Neuronal stem cell (in vitro differentiated cells): ENCODE results near the gene SNX32.
A peak's percentile ranks its signal among the peaks of the same experiment; 100 is the strongest.

Source experiments
- DNase-seq: peaks from one replicate; pipeline ENCODE4 v3.0.0-alpha.2; 2013; ENCODE audit warnings: low spot score
- H2AFZ ChIP-seq: one replicate; pipeline ENCODE4 v1.6.1; 2013; ENCODE audit warnings: mild to moderate bottlenecking, low read length, inconsistent platforms
- H2AK5ac ChIP-seq: 2 replicates; pipeline ENCODE4 v1.6.1; 2013; ENCODE audit warnings: low read depth, mild to moderate bottlenecking, inconsistent platforms, low read length, moderate library complexity, mixed read lengths
- H2BK120ac ChIP-seq: 2 replicates; pipeline ENCODE4 v1.6.1; 2013; ENCODE audit warnings: low read depth, mild to moderate bottlenecking, inconsistent platforms, low read length, moderate library complexity, mixed read lengths
- H2BK12ac ChIP-seq: one replicate; pipeline ENCODE4 v1.6.1; 2013; ENCODE audit warnings: low read length, inconsistent platforms
- H2BK15ac ChIP-seq: 2 replicates; pipeline ENCODE4 v1.6.1; 2013; ENCODE audit warnings: mild to moderate bottlenecking, low read length, inconsistent platforms, mixed read lengths
- H2BK5ac ChIP-seq: one replicate; pipeline ENCODE4 v1.6.1; 2013; ENCODE audit warnings: inconsistent platforms, mild to moderate bottlenecking, low read length, moderate library complexity
- H3K14ac ChIP-seq: one replicate; pipeline ENCODE4 v1.6.1; 2013; ENCODE audit warnings: low read length, inconsistent platforms
- H3K18ac ChIP-seq: 2 replicates; pipeline ENCODE4 v1.6.1; 2013; ENCODE audit warnings: low read length, inconsistent platforms
- H3K23ac ChIP-seq: 2 replicates; pipeline ENCODE4 v1.6.1; 2013; ENCODE audit warnings: low read depth, mild to moderate bottlenecking, mixed read lengths, low read length, inconsistent platforms; ENCODE audit not compliant: poor library complexity
- H3K27ac ChIP-seq: replicated peaks from 3 replicates; pipeline ENCODE4 v1.5.1; 2013; ENCODE audit warnings: low read length, inconsistent platforms
- H3K27me3 ChIP-seq, 3 experiments: 2 replicates each; pipeline ENCODE4 v1.6.1; 2013; ENCODE audit warnings: low read length in 3 of 3, mild to moderate bottlenecking in 2 of 3, inconsistent platforms in 1 of 3, low read depth in 1 of 3, mixed read lengths in 1 of 3, moderate library complexity in 1 of 3; ENCODE audit not compliant: control insufficient read depth in 3 of 3, insufficient read depth in 3 of 3
- H3K36me3 ChIP-seq, 2 donors: replicated peaks in 1 of 2; 2 replicates each; pipeline ENCODE4 v1.6.1; 2013; ENCODE audit warnings: low read length in 2 of 2; ENCODE audit not compliant: control insufficient read depth in 2 of 2, insufficient read depth in 2 of 2
- H3K4ac ChIP-seq: 2 replicates; pipeline ENCODE4 v1.6.1; 2013; ENCODE audit warnings: inconsistent platforms, mild to moderate bottlenecking, low read length, moderate library complexity
- H3K4me1 ChIP-seq, 2 donors: 1 replicate in 1 of 2; 2 replicates in 1 of 2; pipeline ENCODE4 v1.6.1; 2013; ENCODE audit warnings: low read length in 2 of 2, low read depth in 1 of 2; ENCODE audit not compliant: control insufficient read depth in 2 of 2, insufficient read depth in 1 of 2
- H3K4me2 ChIP-seq: one replicate; pipeline ENCODE4 v1.6.1; 2013; ENCODE audit warnings: mild to moderate bottlenecking, low read length, inconsistent platforms; ENCODE audit not compliant: insufficient read depth, poor library complexity, severe bottlenecking
- H3K4me3 ChIP-seq, 2 donors: 2 replicates each; pipeline ENCODE4 v1.5.1; 2013; ENCODE audit warnings: low read length in 2 of 2, mild to moderate bottlenecking in 2 of 2, inconsistent platforms in 1 of 2, moderate library complexity in 1 of 2
- H3K79me1 ChIP-seq: one replicate; pipeline ENCODE4 v1.6.1; 2013; ENCODE audit warnings: low read depth, mild to moderate bottlenecking, inconsistent platforms, low read length, moderate library complexity
- H3K9ac ChIP-seq: one replicate; pipeline ENCODE4 v1.6.1; 2013; ENCODE audit warnings: mild to moderate bottlenecking, low read depth, low read length, inconsistent platforms; ENCODE audit not compliant: poor library complexity
- H3K9me3 ChIP-seq, 2 donors: replicated peaks in 1 of 2; 2 replicates each; pipeline versions ENCODE3 to v1.6.1; 2013; ENCODE audit warnings: low read length in 2 of 2, mild to moderate bottlenecking in 2 of 2, inconsistent platforms in 1 of 2, low read depth in 1 of 2, mixed read lengths in 1 of 2, moderate library complexity in 1 of 2; ENCODE audit not compliant: control insufficient read depth in 2 of 2, insufficient read depth in 1 of 2
- H4K8ac ChIP-seq: one replicate; pipeline ENCODE4 v1.6.1; 2013; ENCODE audit warnings: low read depth, mild to moderate bottlenecking, inconsistent platforms, low read length, moderate library complexity
- H4K91ac ChIP-seq: one replicate; pipeline ENCODE4 v1.6.1; 2013; ENCODE audit warnings: low read length, low read depth, mild to moderate bottlenecking, inconsistent platforms; ENCODE audit not compliant: poor library complexity
- WGBS, 2 donors: extraction: QIAGEN DNeasy Blood & Tissue Kit; methylation state at CpG; one replicate each; pipeline ENCODE4 v1.1.7; 2013; ENCODE audit warnings: missing lambda C conversion rate in 2 of 2, mixed read lengths in 1 of 2; ENCODE audit not compliant: insufficient read length in 2 of 2, insufficient replicate concordance in 1 of 2; ENCODE audit errors: extremely low coverage in 2 of 2; 5-methylcytosine and 5-hydroxymethylcytosine counted together

SNX32 gene

GRCh38 chr11:65811764-65812475 is 21.8 kb upstream of the SNX32 start:
- no peak overlapping the region for H2BK12ac ChIP-seq
- H3K36me3 ChIP-seq = peaks cover 0 to 2% of the 10 kb centered on the region in 2 donors
- no peak overlapping the region for H3K4ac ChIP-seq
- no peak overlapping the region for H3K23ac ChIP-seq
- H3K4me2 ChIP-seq = no peak overlapping the region
- H3K18ac ChIP-seq = no peak overlapping the region
- WGBS, 2 donors = no CpG with 5 or more reads among the region's 19 CpGs
- H3K27me3 ChIP-seq = no peaks in the 10 kb centered on the region
- no peak overlapping the region for H3K4me3 ChIP-seq
- no peak overlapping the region for H2BK120ac ChIP-seq
- H2AFZ ChIP-seq = no peak overlapping the region
- no peak overlapping the region for H3K27ac ChIP-seq
- H2AK5ac ChIP-seq = no peak overlapping the region
- DNase-seq = no peak
- peaks cover 0 to 2% of the 10 kb centered on the region in 2 donors for H3K9me3 ChIP-seq
- H3K9ac ChIP-seq = no peak overlapping the region
- no peaks in the 10 kb centered on the region for H3K79me1 ChIP-seq
- H3K4me1 ChIP-seq = peaks cover 0 to 2% of the 10 kb centered on the region in 2 donors
- H3K14ac ChIP-seq = no peak overlapping the region
- no peak overlapping the region for H2BK5ac ChIP-seq
- H4K91ac ChIP-seq = no peak overlapping the region
- no peak overlapping the region for H2BK15ac ChIP-seq
- H4K8ac ChIP-seq = no peak overlapping the region

GRCh38 chr11:65814131-65814985 is 19.4 kb upstream of the SNX32 start:
- H2BK15ac ChIP-seq = no peak overlapping the region
- H2AFZ ChIP-seq = no peak overlapping the region
- no peak overlapping the region for H2BK5ac ChIP-seq
- H3K9me3 ChIP-seq = peaks cover 0 to 4% of the 10 kb centered on the region in 2 donors
- no peak overlapping the region for H3K9ac ChIP-seq
- H3K18ac ChIP-seq = no peak overlapping the region
- H2BK12ac ChIP-seq = no peak overlapping the region
- H3K4me3 ChIP-seq = no peak overlapping the region
- no peak overlapping the region for H2AK5ac ChIP-seq
- no peak overlapping the region for H3K27ac ChIP-seq
- no peak overlapping the region for H3K23ac ChIP-seq
- no peak overlapping the region for H3K4me2 ChIP-seq
- no peak overlapping the region for H2BK120ac ChIP-seq
- peaks cover 0 to 2% of the 10 kb centered on the region in 2 donors for H3K4me1 ChIP-seq
- DNase-seq = no peak
- no peak overlapping the region for H3K4ac ChIP-seq
- H3K36me3 ChIP-seq = peaks cover 0 to 2% of the 10 kb centered on the region in 2 donors
- WGBS, 2 donors = no CpG with 5 or more reads among the region's 18 CpGs
- H4K91ac ChIP-seq = no peak overlapping the region
- no peak overlapping the region for H3K14ac ChIP-seq
- H3K27me3 ChIP-seq = no peaks in the 10 kb centered on the region
- peaks cover 3% of the 10 kb centered on the region for H3K79me1 ChIP-seq
- no peak overlapping the region for H4K8ac ChIP-seq

- no peak overlapping the region for H2AFZ ChIP-seq
These were observed 18.7 kb upstream of the SNX32 start for GRCh38 chr11:65814986-65815565.

GRCh38 chr11:65816696-65817095 is 17.1 kb upstream of the SNX32 start:
- Histone ChIP-seq H3K4me1 (peaks cover 0 to 7% of the 10 kb centered on the region in 2 donors), H3K36me3 (no peaks in the 10 kb centered on the region), H3K18ac (no peak overlapping the region), H3K14ac (no peak overlapping the region), H2BK5ac (no peak overlapping the region), H2AK5ac (no peak overlapping the region), H2BK12ac (no peak overlapping the region), H3K4me2 (peak overlapping the region; percentile 23), H3K9me3 (peaks cover 0 to 2% of the 10 kb centered on the region in 2 donors), H2BK15ac (no peak overlapping the region), H3K27ac (no peak overlapping the region), H3K23ac (no peak overlapping the region), H3K79me1 (peaks cover 3% of the 10 kb centered on the region), H3K4me3 (peak overlapping the region in 1 of 2 donors; percentile 87), H3K9ac (no peak overlapping the region), H3K27me3 (no peaks in the 10 kb centered on the region), H2BK120ac (no peak overlapping the region), H4K91ac (no peak overlapping the region), H2AFZ (no peak overlapping the region), H3K4ac (no peak overlapping the region), H4K8ac (no peak overlapping the region)
- WGBS, 2 donors = no CpG with 5 or more reads among the region's 3 CpGs
- DNase-seq = no peak

More at GRCh38 chr11:65814986-65815565, 18.7 kb upstream of the SNX32 start:
- H2BK120ac ChIP-seq = no peak overlapping the region
- H2AK5ac ChIP-seq = no peak overlapping the region
- no peak overlapping the region for H3K18ac ChIP-seq
- H3K9ac ChIP-seq = no peak overlapping the region
- no peak overlapping the region for H2BK15ac ChIP-seq
- peaks cover 0 to 2% of the 10 kb centered on the region in 2 donors for H3K4me1 ChIP-seq
- peaks cover 0 to 4% of the 10 kb centered on the region in 2 donors for H3K9me3 ChIP-seq
- WGBS, 2 donors = no CpG with 5 or more reads among the region's 16 CpGs
- no peaks in the 10 kb centered on the region for H3K27me3 ChIP-seq
- H3K27ac ChIP-seq = no peak overlapping the region
- no peak overlapping the region for H2BK5ac ChIP-seq
- peak overlapping the region; percentile 37 for H3K23ac ChIP-seq
- no peak overlapping the region for H3K4ac ChIP-seq
- no peak for DNase-seq
- H3K79me1 ChIP-seq = peaks cover 3% of the 10 kb centered on the region
- no peak overlapping the region for H4K91ac ChIP-seq
- peaks cover 0 to 2% of the 10 kb centered on the region in 2 donors for H3K36me3 ChIP-seq
- no peak overlapping the region for H3K4me2 ChIP-seq
- H3K4me3 ChIP-seq = no peak overlapping the region
- no peak overlapping the region for H3K14ac ChIP-seq
- H4K8ac ChIP-seq = no peak overlapping the region
- H2BK12ac ChIP-seq = no peak overlapping the region
